Keratinocyte (primary cell): Measurements from ENCODE around the gene CHGA.

Experiments used
- EZH2 ChIP-seq: IDR thresholded peaks from one replicate; pipeline ENCODE4 v1.6.1; 2012; ENCODE audit warnings: inconsistent platforms, mild to moderate bottlenecking, low read length, moderate library complexity
- TF ChIP-seq, protein P1 (sequence below), 3 experiments: IDR thresholded peaks in 1 of 3; conservative IDR thresholded peaks in 1 of 3; optimal IDR thresholded peaks in 1 of 3; 2 replicates in 2 of 3; 3 replicates in 1 of 3; pipeline versions ENCODE3 to v1.5.1; 2011; ENCODE audit warnings: low read length in 3 of 3, mild to moderate bottlenecking in 3 of 3, moderate library complexity in 2 of 3, control low read depth in 1 of 3, inconsistent platforms in 1 of 3; ENCODE audit not compliant: insufficient read depth in 2 of 3; ENCODE audit errors: extremely low read depth in 1 of 3

DNA sequence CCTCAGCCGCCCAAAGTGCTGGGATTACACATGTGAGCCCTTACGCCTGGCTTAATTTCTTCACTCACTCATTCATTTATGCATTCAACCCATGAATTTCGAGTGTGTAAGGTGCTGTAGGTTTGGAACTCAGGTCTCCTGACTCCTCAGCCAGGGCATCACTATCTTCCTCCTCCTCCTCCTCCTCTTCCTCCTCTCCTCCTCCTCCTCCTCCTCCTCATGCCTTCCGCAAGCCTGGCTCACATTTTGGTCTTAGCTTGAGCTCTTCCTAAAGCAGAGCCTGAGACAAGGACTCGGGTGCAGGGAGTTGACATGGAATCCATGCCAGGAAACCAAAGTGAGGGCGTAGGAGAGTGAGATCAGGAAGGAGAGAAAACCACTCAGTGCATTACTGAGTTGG lies 20.8 kb upstream of the CHGA start:
- TF ChIP-seq, protein P1, sequence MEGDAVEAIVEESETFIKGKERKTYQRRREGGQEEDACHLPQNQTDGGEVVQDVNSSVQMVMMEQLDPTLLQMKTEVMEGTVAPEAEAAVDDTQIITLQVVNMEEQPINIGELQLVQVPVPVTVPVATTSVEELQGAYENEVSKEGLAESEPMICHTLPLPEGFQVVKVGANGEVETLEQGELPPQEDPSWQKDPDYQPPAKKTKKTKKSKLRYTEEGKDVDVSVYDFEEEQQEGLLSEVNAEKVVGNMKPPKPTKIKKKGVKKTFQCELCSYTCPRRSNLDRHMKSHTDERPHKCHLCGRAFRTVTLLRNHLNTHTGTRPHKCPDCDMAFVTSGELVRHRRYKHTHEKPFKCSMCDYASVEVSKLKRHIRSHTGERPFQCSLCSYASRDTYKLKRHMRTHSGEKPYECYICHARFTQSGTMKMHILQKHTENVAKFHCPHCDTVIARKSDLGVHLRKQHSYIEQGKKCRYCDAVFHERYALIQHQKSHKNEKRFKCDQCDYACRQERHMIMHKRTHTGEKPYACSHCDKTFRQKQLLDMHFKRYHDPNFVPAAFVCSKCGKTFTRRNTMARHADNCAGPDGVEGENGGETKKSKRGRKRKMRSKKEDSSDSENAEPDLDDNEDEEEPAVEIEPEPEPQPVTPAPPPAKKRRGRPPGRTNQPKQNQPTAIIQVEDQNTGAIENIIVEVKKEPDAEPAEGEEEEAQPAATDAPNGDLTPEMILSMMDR (optimal IDR thresholded peaks at IDR 0.05 in 1 of 3, IDR thresholded peaks at IDR 0.05 in 1 of 3, conservative IDR thresholded peaks at IDR 0.05 in 1 of 3; ENCODE audit: extremely low read depth in 1 of 3, insufficient read depth in 2 of 3, low read length in 3 of 3) = no peak
- no peak for TF ChIP-seq EZH2
